NCI-H2227 (cell line): ENCODE results near the gene ATM.
"Not testable (repeated sequence)": the region's sequence is repeated elsewhere in the genome, so short reads cannot be mapped to it uniquely, and the experiment has no call there.

Source experiments
- DNase-seq: peaks from one replicate; lab custom pipeline; 2025; ENCODE audit not compliant: unreplicated experiment; lab: John Stamatoyannopoulos, UW

ATM gene

DNA sequence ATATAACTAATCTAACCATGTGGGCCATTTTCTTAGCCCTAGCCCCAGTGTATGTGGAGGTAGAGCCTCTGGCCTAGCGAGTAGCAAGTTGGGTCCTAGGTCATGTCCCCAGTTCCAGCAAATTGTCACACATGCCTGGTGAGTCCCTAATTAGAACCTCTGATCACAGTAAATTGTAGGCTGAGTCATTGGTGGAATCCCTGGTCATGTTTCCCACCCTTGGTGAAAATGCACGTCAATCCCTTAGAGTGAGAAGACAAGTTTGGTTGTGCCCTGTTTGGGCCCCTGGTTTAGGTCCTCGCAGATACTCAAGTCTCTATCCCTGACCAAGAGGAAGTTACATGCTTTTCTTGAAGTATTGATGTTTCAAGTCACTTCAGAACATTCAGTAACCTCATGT is 46.7 kb downstream of the ATM start:
- no peak for DNase-seq

DNA sequence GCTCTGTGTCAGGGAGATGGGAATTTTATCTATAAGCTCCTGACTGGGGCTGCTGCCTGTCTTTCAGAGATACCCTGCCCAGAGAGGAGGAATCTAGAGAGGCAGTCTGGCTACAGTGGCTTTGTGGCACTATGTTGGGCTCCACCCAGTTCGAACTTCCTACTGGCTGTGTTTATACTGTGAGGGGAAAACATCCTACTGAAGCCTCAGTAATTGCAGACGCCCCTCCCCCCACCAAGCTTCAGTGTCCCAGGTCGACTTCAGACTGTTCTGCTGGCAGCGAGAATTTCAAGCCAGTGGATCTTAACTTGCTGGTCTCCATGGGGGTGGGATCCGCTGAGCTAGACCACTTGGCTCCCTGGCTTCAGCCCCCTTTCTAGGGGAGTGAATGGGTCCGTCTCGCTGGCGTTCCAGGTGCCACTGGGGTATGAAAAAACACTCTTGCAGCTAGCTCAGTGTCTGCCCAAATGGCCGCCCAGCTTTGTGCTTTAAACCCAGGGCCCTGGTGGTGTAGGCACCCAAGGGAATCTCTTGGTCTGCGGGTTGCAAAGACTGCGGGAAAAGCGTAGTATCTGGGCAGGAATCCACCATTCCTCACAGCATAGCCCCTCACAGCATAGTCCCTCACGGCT is 54.2 kb downstream of the ATM start:
- DNase-seq: not testable (repeated sequence)

DNA sequence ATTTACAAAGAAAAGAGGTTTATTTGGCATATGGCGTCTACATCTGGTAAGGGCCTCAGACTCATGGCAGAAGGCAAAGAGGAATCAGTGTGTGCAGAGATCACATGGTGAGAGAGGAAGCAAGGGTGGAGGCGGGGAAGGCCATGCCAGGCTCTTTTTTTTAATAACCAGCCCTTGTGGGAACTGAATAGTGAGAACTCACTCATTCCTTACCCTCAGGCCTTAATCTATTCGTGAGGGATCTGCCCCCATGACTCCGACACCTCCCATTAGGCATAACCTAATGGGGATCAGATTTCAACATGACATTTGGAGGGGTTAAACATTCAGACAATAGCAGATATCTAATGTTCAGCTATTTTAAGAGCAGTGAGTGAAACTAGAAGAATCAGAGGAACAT is 55.7 kb downstream of the ATM start:
- peak; percentile 3 for DNase-seq

DNA sequence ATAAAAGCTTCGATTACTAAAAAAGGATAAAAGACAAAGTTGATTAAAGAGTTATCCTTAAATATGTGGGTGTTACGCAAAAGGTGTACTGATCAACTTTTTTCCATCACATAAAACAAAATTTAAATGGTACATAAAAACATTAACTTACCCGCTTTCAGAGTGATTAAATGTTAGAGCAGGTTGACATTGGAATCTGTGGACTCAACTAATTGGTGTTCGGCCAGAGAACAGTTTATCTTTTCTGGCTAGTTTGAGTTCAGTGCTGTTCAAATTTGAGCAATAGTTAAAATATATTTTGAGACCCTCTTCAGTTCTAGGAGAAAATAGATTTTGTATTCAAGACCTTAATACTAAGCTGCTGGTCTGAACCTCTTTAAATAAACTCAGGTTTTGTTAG is 56.1 kb downstream of the ATM start:
- DNase-seq: no peak

DNA sequence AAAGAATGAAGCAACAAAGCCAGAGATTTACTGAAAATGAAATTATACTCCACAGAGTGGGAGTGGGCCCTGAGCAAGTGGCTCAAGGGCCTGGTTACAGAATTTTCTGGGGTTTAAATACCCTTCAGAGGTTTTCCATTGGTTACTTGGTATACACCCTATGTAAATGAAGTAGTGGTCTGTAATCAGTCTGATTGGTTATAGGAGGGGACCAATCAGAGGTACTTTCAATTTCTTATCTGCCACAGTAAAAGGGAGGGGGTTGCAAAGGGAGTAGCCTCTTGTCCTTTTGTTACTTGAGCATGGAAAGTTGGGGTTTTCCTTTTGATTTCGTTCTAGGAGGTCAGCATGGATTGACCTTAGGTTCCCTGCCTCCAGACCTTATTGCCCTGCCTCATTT is 63.5 kb downstream of the ATM start:
- DNase-seq: no peak

DNA sequence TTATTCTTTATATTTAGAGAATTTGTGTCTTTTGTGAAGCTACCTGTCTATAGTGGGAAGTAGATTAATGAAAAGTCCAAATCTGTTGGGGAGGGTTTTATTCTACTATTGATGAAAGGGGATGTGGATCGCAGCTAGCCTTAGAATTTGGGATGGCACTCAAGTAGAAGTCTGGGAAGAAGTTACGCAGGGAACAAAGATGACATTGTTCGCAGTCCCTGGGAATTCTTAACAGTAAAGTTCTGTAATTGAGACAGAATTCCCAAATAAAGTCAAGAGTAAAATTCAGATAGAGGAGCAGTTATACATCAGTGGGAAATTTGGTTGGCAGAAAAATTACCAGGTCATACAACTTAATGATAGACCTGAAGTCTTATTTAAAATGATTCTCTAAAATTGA is 64.1 kb downstream of the ATM start:
- no peak for DNase-seq

DNA sequence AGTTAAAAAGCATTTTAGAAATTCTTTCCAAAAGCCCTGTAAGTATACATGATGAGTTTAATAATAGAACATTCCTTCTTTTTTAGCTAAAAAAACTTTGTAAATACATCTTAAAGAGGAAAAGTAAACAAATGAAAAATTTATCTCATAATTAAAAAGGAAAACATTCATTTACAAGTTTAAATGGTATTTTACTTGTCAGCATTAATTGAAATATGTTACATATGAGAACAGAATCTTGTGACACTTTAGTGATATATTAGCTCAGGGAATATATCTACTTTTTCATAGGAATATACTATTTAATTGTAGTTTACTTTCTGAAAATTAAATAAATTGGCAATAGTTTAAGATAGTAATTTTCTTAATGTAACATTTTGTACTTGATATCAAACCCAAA is 66.2 kb downstream of the ATM start:
- DNase-seq: not testable (repeated sequence)

DNA sequence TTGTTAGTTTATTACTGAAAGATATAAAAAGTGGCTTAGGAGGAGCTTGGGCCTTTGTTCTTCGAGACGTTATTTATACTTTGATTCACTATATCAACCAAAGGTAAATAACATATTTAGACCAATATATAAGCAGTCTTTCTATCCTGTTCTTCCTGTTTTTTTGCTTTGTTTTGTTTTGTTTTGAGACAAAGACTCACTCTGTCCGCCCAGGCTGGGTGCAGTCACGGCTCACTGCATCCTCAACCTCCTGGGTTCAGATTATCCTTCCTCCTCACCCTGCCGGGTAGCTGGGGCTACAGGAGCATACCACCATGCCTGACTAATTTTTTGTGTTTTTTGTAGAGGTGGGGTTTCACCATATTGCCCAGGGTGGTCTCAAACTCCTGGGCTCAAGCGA is 66.8 kb downstream of the ATM start:
- DNase-seq: no peak

DNA sequence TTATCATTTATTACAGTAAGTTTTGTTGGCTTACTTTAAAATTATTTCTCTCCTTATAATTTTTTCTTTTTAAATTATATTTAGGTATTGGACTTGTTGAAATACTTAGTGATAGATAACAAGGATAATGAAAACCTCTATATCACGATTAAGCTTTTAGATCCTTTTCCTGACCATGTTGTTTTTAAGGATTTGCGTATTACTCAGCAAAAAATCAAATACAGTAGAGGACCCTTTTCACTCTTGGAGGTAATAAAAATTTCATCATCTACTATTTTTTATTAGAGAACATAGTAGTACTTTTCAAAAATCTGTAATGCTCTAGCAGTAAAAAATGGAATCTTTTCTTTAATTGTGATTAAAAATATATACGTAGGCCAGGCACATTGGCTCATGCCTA is 70.4 kb downstream of the ATM start:
- DNase-seq: no peak

DNA sequence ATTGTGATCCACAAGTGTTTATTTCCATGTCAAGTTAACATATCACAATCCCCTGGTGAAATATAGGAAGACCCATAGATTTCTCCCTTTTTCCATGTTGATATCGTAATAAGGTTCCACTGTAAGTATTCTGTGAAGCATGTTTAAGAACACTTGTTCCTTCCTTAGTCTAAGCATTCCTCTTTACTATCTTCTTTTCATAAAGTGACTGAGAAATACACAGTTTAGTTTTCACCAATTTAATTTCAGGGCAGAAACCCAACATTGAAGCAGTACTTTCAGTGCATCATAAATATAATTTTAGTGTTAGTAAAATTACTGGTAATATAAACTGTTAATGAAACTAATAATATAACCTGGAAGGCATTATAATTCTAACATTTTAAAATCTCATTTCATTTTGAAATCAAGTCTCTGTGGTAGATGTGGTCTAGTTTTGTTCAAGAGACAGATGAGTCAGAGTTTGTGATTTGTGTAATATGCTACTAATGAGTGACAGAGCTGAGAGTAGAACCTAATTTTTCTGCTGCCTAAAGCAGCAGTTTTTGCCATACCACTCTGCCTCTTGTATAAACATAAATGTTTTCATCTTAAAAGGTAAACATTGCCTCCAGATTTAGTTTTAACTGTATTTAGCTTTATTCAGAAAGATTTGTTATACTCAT is 79.4 kb downstream of the ATM start:
- no peak for DNase-seq

DNA sequence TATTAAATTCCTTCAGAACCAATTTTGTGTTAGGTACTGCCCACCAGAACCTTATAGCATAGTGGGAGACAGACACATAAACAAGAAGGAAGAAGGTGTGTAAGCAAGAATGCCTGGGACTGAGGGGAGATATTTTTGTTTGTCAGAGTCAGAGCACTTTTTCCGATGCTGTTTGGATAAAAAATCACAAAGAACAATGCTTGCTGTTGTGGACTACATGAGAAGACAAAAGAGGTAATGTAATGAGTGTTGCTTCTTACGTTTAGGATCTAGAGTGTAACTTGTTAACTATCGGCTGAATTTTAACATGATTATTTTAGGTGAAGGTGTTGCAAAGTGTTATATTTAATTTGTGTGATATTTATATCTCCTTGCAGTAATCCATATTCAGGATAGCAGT is 84.9 kb downstream of the ATM start:
- DNase-seq: no peak

DNA sequence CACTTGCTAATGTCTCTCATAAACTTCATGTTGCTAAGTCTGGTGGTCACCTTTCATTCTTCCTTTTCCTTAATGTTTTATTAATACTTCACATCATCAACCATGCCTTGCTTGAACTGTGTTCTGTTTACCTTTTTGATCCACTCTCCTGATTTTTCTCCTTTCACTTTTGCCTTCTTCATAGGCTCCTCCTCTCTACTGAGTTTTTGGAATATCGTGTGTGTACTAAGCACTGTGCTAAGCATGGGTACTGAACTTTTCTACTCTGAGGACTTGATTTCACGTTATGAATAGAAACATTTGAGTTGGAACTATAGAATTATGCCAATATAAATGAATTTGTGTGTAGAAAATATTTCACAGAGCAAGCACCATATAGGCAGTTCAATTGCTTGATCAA is 90.6 kb downstream of the ATM start:
- no peak for DNase-seq

DNA sequence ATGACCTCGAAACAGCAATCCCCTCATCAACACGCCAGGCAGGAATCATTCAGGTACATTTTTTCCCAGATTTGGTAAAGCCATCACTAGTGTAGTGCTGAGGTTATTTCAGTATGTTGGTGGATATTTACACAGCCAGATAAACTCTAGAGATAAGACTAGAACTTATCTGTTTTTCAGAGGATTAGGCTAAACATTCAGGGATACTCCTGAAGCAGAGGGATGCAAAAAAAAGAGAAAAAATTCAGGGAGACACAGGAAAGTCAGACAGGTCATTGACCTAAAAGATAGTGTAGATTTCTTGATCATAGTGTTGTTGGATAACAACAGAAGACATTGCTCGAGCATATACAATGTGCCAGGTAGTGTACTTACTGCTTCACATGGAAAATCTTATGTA is 93.2 kb downstream of the ATM start:
- no peak for DNase-seq

DNA sequence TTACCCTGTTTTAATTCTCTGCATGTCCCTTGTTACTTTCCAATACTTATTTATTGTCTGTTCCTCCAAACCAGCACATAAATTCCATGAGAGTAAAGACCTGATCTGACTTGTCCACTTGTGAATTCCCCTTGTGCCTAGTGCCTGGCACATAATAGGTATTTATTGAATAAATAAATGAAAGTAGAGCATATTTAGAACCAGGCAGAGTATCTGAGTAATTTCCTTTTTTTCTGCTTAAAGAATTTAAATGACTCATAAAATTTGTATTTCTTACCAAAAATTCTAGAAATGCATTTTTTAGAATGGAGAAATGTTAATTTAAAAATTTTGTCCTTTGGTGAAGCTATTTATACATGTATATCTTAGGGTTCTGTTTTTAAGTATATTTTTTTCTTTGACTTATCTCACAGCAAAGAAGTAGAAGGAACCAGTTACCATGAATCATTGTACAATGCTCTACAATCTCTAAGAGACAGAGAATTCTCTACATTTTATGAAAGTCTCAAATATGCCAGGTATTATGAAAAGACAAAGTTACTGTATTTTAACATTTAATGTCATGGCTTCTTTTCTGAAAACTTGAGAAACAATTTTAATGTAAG is 96.8 kb downstream of the ATM start:
- DNase-seq: no peak

DNA sequence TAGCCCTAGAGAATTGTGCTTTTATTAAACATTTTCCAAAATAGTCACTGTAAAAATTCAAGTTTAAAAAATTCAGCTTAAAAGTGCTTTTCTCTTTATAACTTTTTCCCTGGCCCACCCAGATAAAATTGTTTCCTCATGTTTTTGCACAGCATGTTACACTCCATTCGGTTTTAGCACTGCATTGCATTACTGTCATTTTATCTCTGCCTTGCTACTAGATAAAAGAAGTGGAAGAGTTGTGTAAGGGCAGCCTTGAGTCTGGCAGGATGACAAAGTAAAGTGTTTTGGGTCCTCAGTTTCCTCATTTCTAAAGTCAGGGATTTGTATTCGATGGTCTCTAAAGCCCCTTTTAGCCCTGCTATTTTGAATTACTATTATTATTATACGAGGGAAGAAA is 99.8 kb downstream of the ATM start:
- no peak for DNase-seq

DNA sequence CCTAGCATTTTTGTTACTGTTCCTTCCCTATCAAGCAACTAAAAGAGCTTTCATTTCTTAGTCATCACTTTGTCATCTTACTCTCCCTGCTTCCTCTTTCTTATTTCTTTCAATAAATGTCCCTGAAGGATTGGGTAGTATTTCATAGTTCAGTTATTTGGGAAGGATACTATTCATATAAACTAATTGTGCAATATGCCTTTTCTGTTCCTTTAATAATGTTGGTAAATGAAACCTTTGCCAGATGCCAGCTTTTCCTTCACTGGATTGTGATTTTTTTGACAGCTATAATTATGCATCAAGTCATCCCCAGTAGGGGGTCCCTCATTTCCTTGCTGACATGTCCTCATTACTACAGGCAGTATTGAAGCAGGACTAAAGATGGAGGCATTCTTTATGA is 101.7 kb downstream of the ATM start:
- DNase-seq: peak; percentile 63

DNA sequence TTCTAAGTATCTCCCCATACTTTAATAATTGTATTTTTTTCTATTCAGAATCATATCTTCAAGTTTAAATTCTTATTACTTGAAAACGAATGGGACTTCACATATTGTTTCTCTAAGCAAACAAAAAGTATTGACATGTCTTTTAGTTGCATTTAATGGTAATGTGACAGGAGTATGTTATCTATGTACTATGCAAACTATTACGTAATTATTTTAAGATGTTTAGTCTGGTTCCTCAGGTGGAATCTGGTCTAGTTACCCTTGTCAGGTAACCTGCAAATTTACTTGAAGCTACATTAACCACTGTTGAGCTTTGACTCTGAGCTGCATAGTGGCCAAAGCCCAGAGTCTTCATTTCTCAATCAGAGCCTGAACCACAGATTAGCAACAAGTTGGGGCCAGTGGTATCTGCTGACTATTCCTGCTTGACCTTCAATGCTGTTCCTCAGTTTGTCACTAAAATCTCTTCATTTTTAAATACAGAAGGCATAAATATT is 110.6 kb downstream of the ATM start:
- DNase-seq: no peak

DNA sequence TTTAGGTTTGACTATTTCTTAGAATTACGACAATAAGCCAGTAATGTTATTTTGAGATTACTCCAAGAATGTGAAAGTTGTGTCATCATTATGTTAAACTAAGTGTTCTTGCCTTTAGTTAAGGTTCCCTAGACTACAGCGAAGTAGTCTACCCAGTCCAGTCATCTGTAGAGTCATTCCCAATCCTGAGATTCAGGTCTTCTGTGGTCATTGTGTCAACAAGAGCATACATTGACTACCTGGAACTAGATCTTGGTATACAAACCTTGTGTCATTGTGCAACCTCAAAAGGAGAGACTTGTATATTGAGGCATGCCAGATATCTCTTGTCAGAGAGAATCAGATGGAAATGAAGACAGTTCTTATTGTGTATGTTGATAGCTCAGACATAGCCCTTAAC is 115.9 kb downstream of the ATM start:
- DNase-seq: no peak

DNA sequence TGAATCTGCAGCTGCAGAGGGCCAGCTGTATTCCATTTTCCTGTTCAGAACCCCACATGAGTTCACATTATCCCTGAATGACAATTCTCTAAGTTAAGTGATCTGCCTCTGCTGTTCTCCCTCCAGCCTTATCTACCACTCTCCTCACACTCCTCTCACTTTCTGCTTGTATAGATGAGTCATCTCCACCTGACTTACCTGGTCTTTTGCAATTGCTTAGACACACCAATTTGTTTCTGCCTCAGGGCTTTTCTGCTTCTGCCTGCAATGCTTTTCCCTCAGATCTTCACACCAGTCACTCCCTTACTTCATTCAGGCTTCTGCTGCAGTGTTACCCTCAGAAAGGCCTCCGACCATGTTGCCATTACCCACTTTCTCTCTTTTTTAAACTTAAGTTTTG is 118.1 kb downstream of the ATM start:
- DNase-seq: no peak

DNA sequence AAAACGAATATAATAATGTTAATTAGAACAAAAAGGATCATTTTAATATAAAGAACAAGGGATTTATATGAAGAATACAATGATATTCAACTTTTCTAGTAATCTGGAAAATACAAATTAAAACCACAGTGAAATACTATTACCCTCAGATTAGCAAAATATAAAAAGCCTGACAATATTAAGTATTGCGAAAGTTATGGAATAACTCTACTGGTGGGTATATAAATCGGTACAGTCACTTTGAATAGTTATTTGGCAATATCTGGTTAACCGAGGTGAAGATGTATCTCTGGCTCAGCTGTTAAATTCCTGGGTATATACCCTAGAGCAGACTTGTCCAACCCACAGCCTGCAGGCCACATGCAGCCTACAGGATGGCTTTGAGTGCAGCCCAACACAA is 118.8 kb downstream of the ATM start:
- DNase-seq: no peak

DNA sequence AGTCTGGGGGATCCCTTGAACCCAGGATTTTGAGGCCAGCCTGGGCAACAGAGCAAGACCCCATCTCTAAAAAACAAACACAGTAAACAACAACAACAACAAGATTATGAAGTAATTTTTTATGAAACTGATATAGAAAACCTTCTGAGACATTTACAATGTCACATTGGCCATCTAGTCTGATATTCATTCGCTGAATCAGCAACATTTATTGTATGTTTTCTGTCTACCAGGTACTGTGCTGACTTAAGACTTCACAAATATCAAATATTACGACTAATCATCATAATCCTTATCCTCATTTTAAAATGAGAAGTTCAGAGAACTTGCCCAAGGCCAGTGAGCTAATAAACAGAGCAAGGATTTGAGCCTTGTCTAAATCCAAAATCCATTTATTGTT is 120.8 kb downstream of the ATM start:
- DNase-seq: no peak

DNA sequence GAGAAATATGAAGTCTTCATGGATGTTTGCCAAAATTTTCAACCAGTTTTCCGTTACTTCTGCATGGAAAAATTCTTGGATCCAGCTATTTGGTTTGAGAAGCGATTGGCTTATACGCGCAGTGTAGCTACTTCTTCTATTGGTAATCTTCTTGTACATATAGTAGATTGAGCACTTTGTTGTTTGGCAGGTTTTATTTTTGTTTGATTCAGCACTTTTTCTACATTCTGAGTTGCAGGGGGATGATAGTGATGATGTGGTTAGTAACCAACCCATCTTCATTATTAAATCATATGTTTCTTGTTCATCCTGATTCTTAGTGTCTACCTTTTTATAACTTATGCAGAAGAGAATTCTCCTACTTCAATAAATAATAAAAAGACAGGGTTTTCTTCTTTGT is 122.9 kb downstream of the ATM start:
- DNase-seq: no peak

DNA sequence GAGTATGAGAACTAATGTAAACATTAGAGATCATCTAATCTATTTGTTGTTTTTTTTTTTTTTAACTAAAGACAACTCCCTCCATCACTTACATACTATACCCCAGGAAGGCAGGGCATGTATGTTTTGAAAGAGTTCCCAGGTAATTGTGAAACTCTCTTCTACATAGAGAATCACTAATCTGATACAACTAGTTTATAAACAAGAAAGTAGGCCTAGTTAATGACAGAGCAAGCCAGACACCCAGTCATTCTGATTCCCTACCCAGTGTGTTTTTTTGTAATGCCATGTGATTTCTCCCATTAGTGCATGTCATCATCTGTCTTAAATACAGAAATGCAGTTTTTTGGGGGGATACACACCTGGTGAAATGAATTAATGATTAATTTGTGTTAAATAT is 123.6 kb downstream of the ATM start:
- no peak for DNase-seq
